Fibroblast of mammary gland (primary cell): Measurements from ENCODE around the gene KCNMB2.

Experiments used
- DNase-seq: peaks from one replicate; pipeline ENCODE4 v3.0.0-alpha.2; 2010; ENCODE audit warnings: low read depth
- H3K4me3 ChIP-seq: 2 replicates; pipeline ENCODE4 v1.5.1; 2011; ENCODE audit warnings: low read depth, mild to moderate bottlenecking, low read length, moderate library complexity; ENCODE audit not compliant: control insufficient read depth
- CTCF ChIP-seq: conservative IDR thresholded peaks from 2 replicates; pipeline ENCODE4 v1.5.1; 2011; ENCODE audit warnings: low read depth, low read length, inconsistent platforms; ENCODE audit not compliant: control insufficient read depth, insufficient read depth

The KCNMB2 gene

GRCh38 chr3:178748874-178749273 is 212.6 kb downstream of the KCNMB2 start:
- no peak overlapping the region for H3K4me3 ChIP-seq
- no peak for TF ChIP-seq CTCF
- DNase-seq: no peak

- no peak for DNase-seq
- H3K4me3 ChIP-seq: no peak overlapping the region
These were observed 213.2 kb downstream of the KCNMB2 start for GRCh38 chr3:178749471-178749870.

GRCh38 chr3:178750639-178751300 is 214.5 kb downstream of the KCNMB2 start:
- H3K4me3 ChIP-seq: no peak overlapping the region
- no peak for DNase-seq
- no peak for TF ChIP-seq CTCF

More at GRCh38 chr3:178749471-178749870, 213.2 kb downstream of the KCNMB2 start:
- TF ChIP-seq CTCF: no peak

GRCh38 chr3:178752843-178753242 is 216.6 kb downstream of the KCNMB2 start:
- no peak for DNase-seq

GRCh38 chr3:178754852-178755510 is 218.7 kb downstream of the KCNMB2 start:
- no peak for TF ChIP-seq CTCF
- DNase-seq: no peak
- H3K4me3 ChIP-seq: no peak overlapping the region

More at GRCh38 chr3:178752843-178753242, 216.6 kb downstream of the KCNMB2 start:
- no peak for TF ChIP-seq CTCF
- no peak overlapping the region for H3K4me3 ChIP-seq

- no peak for TF ChIP-seq CTCF
- no peak for DNase-seq
- H3K4me3 ChIP-seq: no peak overlapping the region
These were observed 224.8 kb downstream of the KCNMB2 start for GRCh38 chr3:178761024-178761423.
